CD4-positive, alpha-beta T cell treated with Interleukin-4 for 1 hour (primary cell): Measurements from ENCODE around the gene NFATC1.

Experiments
- DNase-seq, 2 donors: peaks; one replicate each; pipeline ENCODE4 v3.0.0-alpha.2; 2020 to 2022

NFATC1 gene

DNA sequence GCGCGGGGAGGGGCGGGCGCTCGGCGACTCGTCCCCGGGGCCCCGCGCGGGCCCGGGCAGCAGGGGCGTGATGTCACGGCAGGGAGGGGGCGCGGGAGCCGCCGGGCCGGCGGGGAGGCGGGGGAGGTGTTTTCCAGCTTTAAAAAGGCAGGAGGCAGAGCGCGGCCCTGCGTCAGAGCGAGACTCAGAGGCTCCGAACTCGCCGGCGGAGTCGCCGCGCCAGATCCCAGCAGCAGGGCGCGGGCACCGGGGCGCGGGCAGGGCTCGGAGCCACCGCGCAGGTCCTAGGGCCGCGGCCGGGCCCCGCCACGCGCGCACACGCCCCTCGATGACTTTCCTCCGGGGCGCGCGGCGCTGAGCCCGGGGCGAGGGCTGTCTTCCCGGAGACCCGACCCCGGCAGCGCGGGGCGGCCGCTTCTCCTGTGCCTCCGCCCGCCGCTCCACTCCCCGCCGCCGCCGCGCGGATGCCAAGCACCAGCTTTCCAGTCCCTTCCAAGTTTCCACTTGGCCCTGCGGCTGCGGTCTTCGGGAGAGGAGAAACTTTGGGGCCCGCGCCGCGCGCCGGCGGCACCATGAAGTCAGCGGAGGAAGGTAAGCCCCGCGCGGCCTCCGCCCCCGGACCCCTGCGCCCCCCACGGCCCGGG is at the start of gene NFATC1:
TSS of gene NFATC1 (plus strand) at position 170 of the 644 bp plus-strand sequence. CDS start at position 465, 295 bp downstream.
- DNase-seq, result peak; percentile 84 to 87

DNA sequence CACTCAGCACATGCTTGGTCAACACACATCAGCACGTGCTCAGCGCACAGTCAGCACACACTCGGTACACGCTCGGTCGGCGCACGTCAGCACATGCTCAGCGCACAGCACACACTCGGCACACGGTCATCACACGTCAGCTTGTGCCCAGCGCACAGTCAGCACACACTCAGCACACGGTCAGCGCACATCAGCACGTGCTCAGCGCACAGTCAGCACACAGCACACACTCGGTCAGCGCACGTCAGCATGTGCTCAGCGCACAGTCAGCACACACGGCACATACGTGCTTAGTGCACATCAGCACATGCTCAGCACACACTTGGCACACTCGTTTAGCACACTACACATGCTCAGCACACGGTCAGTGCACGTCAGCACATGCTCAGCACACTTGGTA is 49.7 kb upstream of the NFATC1 start:
- no peak for DNase-seq

DNA sequence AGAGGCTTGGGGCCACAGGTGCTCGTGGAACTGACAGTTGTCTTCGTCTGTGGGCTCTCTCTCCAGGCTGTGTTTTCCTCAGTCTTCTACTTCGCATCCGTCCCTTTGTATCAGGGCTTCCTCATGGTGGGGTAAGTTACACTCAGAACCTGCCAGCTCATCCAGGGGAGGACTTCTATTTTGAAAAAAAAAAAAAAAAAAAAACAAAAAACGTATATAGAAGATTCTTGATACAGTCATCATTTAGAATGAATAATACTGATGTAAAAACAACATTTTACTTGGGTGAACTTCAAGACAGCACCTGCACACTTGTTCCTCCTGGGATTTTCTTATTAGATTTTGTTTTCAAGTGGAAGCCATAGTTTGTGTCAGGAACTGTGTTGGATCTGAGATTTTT is 47.7 kb upstream of the NFATC1 start:
- DNase-seq, result no peak

DNA sequence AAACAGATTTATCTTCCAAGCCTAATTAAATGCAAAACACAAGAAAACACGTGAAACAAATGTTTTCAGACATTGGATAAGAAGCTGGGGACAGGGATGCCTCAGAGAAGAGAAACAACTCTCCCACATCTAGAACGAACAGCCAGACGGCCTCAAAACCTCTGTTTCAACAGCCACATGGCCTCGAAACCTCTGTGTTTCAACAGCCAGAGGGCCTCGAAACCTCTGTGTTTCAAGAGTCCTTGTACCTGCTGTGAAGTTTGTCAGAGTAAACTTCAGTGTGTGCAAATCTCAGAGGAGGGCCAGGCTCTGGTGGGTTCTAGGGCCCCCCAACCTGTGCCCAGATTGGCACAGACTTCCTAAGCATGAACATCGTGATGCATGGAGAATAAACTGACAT is 43.3 kb upstream of the NFATC1 start:
- no peak for DNase-seq

DNA sequence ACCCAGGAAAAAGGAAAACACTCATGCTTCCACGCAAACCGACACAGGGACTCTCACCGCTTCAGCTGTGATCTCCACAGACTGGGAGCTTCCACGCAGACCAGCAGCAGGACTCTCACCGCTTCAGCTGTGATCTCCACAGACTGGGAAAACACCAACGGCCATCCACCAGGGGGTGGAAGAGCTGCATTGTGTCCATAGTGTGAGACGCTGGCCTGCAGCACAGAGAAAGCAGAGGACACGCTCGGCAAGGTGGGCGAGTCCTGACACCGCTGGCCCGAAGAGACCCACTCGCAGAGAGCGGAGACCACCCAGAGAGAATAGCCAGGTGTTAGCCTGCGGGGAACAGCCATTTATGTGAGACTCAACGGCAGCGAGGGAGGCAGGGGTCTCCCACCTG is 42.5 kb upstream of the NFATC1 start:
- DNase-seq, result no peak

DNA sequence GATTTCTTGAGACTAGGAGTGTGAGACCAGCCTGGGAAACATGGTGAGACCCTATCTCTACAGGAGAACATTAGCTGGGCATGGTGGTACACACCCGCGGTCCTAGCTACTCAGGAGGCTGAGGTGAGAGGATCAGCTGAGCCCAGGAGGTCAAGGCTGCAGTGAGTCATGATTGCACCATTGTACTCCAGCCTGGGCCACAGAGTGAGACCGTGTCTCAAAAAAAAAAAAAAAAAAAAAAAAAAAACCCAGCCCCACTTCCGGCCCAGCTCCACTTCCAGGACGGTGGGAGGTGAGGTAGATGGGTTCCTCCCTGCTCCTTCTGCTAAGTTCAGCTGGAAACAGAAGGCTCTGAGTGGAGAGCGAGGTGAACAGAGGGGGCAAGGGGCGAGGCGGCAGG is 41.4 kb upstream of the NFATC1 start:
- no peak for DNase-seq

DNA sequence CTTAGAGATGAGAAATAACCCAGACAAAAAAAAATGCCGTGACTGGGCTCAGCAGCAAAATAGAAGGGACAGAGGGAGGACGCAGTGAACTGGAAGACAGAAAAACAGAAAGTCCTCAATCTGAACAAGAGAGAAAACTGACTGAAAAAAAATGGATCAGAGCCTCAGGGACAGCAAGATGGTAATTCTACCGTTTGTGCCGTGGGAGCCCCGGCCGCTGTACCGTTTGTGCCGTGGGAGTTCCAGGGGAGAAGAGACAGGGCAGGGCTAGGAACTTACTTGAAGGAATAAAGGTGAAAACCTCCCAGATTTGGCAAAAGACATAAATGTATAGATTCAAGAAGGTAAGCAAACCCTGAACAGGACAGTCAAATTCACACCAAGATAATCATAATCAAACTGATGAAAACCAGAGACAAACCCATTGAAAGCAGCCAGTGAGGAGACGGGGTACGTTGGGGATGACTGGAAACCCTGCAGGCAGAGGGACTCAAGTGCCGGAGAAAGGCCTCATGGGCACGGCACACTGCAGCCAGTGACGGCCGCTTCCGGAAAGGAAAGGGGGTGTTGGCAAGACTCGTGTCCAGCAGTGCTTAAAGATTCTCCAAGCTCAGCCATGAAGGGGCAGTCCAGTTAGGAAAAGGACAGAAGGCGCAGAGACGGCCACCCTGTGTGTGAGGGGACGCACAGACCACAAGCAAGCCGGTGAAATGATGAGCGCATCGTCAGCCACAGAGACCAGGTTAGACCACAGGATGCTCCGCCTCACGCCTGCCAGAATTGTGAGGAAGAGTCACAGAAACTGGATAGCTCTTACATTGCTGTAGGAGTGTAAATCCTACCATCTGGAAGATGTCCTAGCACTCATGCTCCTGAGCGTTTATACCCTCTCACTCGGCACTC is 40.0 kb upstream of the NFATC1 start:
- no peak for DNase-seq

DNA sequence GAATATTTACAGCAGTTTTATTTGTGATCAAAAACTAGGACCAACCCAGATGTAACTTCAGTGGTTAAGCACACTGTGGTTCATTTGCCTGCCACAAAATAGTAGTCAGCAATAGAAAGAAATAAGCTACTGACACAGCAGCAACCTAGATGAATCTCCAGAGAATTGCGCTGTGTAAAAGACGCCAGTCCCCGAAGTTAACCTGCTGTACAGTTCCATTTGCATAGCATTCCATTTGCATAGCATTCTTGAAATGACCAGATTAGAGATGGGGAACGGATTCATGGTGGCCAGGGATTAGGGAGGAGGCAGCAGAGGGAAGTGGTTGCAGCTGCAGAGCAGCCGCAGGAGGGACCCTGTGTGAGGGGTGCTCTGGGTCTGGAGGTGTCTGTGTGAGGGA is 39.3 kb upstream of the NFATC1 start:
- DNase-seq, result no peak

DNA sequence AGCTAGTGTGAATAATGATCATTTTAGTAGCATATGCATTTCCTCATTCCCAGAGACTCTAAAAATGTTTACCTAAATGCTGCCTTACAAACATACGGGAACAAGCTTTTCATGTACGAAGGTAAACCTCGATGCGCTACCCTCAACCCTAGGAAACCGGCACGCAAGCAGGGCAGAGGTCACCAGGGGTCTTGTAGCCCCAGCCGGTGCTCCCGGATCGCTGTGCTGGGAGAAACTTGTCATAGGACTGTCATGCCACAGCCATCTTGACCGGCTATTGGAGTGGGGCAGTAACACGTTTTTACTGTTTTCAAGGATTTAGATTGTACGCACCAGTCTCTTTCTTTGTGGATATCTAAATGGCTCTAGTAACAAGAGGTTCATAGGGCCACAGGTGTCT is 34.8 kb upstream of the NFATC1 start:
- DNase-seq, result no peak

DNA sequence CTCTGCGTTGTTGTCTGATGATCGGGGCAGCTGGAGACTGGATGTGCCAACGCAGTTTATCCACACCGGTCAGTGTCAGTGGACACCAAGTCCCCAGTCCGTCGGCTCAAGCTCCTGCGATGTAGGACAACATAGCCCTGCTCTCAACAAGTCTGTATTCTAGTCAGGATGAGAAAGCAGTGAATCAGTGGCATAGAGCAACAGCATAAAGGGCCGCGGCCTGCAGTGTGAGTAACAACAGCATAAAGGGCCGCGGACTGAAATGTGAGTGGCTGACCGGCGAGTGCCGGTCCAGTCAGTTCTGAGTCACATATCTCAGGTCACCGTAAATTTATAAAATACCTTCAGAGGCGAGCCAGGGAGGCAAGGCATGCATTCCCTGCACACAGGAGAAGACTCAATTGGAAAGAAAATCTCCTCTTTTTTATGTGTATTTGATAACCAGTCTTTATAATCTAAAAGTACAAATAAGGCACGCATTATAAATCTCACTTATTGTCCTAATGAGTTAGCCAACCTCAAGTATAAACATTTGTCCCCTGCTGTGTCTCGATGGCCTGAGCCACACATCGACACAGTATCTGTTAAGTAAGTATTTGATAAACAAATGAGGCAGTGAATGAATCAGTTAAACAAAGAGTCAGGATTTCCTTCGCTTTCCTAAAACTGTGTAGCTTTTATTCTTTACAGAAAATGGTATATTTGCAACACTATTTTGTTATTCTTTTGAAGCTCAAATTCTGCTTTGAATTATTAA is 33.8 kb upstream of the NFATC1 start:
- no peak for DNase-seq

DNA sequence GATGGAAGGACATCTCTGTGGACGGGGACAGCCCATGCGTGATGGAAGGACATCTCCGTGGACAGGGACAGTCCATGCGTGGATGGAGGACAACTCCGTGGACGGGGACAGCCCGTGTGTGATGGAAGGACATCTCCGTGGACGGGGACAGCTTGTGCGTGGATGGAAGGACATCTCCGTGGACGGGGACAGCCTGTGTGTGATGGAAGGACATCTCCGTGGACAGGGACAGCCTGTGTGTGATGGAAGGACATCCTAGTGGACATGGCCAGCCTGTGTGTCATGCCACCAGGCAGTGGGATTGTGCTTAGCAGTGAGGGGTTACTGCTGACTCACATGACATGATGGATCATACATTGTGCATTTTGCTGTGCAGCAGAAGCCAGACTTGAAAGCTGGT is 30.0 kb upstream of the NFATC1 start:
- DNase-seq, result no peak

DNA sequence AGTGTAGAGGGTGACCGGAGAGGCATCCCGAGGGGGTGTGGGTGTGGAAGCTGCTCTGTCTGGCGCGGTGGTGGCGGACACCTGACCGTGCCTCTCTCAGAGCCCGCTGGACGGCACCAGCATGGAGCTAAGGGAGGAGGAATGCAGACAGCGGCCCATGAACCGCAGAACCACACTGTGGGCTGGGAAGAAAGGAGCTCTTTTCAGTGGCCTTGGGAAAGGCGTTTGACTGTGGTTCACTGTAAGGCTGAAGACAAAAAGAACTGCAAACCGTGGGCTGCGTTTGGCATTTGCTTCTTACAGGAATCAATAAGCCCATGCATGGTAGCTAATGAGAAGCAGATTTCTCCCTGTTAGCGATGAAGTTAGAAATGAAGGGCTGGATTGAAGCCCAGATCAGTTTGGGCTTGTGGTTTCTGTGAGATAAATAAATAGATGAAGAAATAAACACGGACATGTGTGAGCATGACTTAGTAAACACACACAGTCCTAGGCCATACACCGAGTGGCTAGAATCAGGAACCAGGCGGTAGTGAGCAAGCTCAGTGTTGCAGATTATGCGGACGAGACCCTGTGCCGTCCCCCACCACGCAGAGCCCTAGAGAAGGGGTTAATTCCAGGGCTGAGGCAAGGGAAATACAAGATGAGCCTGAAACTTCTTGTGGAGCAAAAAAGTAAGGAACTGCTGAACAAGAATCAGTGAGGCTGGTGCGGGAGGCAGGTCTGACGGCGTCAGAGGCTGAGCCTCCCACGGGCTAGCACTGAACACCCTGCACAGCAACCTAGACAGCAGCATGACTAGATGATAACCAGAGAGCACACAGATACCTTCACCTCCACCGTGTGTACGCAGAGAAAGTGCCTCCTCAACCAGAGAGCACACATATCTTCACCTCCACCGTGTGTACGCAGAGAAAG is 29.3 kb upstream of the NFATC1 start:
- DNase-seq, result no peak

DNA sequence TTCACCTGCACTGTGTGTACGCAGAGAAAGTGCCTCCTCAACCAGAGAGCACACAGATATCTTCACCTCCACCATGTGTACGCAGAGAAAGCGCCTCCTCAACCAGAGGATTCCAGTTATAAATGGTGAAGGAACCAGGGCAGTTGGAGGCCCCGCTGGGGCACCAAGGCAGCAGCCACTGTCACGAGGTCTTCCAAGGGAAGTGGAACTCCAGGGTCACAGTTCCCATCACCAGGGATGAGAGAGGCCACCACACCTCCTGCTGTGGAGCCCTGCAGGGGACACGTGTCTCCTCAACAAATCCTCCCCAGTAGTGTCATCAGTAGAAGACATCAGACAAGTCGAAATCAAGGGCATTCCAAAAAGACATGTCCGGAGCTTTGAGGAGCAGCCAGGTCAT is 28.2 kb upstream of the NFATC1 start:
- DNase-seq, result no peak

DNA sequence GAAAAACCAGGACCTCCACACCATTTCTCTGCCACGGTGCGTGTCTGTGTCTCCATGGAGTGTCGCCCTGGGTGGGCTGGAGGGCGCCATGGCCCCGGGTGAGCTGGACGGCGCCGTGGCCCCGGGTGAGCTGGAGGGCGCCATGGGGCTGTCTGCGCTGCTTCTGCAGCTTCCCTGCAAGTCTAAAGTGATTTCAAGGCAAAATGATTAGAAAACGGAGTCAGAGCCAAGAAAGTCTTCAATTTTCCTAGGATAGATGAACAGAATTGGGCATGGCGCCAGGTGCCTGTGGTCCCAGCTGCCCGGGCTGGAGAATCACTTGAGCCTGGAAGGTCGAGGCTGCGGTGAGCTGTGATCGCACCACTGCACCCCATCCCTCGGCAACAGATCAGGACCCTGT is 27.7 kb upstream of the NFATC1 start:
- no peak for DNase-seq

DNA sequence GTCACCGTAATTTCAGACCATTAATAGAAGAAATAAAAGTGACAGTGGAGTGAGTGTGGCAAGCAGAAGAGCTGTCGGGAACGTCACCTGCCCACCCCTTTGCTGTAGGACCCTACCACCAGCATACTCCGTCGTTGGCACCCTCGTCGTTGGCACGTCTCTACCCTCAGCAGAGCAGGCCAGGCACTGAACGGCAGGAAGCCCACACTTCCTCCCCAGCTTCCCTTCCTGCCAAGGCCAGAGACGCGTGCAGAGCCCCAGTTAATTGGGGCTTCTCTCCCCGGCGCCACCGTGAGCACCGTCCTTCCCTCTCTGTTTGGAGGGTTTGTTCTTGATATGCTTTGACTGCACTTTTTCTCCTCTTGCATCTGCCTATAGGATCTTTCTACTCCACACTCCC is 27.0 kb upstream of the NFATC1 start:
- no peak for DNase-seq

DNA sequence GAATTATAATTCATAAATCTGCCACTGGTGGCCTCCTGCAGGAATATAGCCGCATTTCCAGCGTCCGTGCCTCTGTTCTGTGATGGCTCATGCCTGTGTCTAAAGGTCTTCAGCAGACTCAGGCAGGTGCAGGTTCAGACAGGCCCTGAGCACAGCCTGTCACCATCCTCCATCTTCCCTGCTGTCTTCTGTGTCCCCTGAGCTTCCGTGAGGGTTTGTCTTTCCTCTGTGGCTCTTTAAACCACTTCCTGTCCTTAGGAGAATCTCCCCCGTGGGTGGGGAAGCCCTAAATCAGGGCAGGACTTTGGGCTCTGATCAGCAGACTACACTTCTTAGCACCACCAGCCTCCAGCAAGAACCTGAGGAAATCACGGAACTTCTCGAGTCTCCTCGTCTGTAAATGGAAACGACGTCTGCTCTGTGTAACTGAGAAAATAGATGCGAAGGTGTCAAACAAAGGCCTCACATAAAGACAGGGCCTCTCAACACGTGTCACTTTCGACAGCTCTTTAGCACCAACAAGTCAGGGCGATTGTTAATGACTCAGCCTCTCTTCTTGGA is 24.1 kb upstream of the NFATC1 start:
- DNase-seq, result no peak

DNA sequence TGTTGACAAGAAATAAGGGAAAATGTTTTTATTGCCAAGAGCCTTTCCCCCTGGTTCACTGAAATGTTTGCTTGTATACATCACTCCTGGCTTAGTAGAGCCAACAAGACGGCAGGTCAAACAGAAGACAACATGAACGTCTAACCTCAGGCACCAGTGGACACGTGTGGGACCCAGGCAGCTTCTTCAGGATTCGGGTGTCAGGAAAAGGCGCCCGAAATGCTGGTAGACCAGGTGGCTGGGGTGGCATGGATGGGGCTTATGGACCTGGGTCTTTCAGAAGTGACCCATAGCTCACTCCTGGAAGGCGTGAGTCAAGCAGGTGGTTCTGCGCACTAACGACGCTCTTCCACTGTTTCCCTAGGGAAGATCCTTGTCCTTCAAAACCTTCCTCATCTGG is 23.3 kb upstream of the NFATC1 start:
- no peak for DNase-seq

DNA sequence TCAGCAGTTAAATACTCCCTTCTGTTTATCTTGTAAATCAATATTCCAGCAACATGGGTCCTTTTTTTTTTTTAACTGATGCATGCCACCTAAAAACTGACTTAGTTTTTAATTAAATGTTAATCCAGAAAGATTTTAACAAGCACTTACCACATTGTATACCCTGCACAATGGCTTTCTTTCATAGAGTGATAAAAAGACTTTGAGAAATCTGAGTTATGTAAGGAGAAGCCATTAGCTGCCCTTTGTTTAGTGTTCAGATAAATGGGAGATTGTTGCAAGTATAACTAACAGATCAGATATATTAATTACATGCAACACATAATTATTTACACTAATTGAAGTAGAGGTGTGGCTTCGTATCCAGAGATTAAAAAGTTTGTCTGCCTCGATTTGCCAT is 22.7 kb upstream of the NFATC1 start:
- DNase-seq, result no peak

DNA sequence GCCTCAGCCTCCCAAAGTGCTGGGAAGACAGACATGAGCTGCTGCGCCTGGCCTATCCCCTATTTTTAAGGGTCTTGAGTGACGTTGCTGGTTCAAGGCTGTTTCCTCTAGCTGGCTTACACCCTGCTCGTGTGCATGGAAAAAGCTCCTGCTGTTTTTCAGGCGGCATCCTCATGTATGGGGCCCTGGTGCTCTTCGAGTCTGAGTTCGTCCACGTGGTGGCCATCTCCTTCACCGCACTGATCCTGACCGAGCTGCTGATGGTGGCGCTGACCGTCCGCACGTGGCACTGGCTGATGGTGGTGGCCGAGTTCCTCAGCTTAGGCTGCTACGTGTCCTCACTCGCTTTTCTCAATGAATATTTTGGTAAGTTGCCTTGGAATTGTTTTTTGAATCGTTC is 22.0 kb upstream of the NFATC1 start:
- DNase-seq, result no peak

DNA sequence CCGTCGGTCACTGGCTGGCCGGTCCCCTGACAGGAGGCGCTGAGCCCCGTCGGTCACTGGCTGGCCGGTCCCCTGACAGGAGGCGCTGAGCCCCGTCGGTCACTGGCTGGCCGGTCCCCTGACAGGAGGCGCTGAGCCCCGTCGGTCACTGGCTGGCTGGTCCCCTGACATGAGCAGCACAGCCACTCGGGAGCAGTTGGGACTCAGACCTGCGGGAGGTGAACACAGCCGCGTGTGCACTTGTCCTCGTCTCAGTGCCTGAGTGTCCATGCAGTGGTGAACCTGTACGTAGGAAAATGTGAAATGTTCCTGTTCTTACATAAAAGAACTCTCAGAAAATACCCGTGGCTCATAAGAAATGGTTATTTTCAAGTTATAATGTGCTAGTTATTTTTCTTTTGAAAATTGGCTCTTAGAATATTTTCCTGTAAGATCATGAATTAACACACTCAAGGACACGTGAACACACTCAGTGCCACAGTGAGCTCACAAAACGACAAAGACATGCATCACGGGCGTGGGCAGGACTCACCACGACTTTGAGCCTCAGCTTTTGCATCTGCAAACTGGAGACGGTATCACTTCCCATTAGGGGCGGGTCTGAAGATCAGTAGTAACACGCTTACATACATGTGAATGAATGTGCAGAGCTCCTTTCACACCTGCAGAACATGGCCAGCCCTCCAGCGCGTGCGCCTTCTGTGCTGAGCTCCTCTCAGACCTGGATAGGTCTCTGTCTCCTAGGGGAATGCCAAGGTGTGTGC is 21.1 kb upstream of the NFATC1 start:
- peak in 1 of 2 donors; percentile 47 for DNase-seq

DNA sequence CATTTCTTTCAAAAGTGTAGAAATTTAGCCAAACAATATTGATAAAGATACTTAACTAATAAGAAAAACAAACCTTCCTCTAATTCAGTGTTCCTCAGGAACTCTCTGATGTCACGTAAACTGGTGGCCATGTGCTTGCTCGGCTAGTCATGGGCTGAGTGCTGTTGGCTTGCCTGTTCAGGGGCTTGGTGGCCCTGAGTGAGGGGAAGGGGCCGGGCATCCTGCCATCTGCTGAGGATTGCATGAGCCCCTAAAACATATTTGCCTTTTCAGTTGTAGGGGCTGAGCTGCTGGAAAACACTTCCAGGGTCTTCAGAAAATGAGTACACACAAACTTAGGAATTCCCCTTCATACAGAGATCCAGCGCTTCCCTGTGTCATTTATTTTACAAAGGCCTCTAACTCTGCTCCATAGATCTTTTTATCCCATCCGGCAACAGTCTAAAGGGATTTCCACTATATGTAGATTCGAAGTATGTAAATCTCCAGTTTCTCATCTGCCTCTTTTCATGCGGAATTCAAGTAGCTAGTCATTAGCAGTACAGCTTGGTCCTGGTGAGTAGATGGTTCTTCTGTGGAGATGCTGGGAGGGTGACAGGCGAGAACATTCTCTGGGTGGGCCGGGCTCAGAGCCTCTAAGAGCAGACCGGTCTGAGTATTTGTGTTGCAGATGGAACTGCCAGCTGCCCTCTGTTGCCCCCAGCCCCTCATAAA is 20.1 kb upstream of the NFATC1 start:
- no peak for DNase-seq
